Activated naive CD4-positive, alpha-beta T cell treated with anti-CD3 and anti-CD28 coated beads for 36 hours (primary cell): ENCODE data around the gene RBMS3. TPM values are rescaled to one million over a fixed set of nuclear protein-coding genes. Genes with fewer than 3 reads are reported as not detected.
"Not testable (repeated sequence)": the region's sequence is repeated elsewhere in the genome, so short reads cannot be mapped to it uniquely, and the experiment has no call there.

Experiments
- CTCF ChIA-PET: fragments of 350-600 bp; sonication (Branson Sonifier 250); formaldehyde crosslinking; loops from one replicate; lab custom pipeline; 2021; ENCODE audit warnings: antibody characterized with exemption; lab: Charles Lee
- DNase-seq: peaks from one replicate; pipeline ENCODE4 v3.0.0-alpha.2; 2020
- H3K27ac Mint-ChIP-seq: one replicate; pipeline ENCODE4 v1.8.0; 2021; ENCODE audit warnings: mild to moderate bottlenecking, mixed read lengths
- H3K27me3 Mint-ChIP-seq: one replicate; pipeline ENCODE4 v1.8.0; 2021; ENCODE audit warnings: low read depth, mixed read lengths
- H3K36me3 Mint-ChIP-seq: one replicate; pipeline ENCODE4 v1.8.0; 2021; ENCODE audit warnings: low read depth, mixed read lengths
- H3K4me1 Mint-ChIP-seq: one replicate; pipeline ENCODE4 v1.8.0; 2021; ENCODE audit warnings: low read depth, mixed read lengths
- H3K4me3 Mint-ChIP-seq: one replicate; pipeline ENCODE4 v1.8.0; 2021; ENCODE audit warnings: mild to moderate bottlenecking, moderate library complexity, mixed read lengths
- H3K9me3 Mint-ChIP-seq: one replicate; pipeline ENCODE4 v1.8.0; 2021; ENCODE audit warnings: mixed read lengths
- intact Hi-C: fragments of 100-400 bp; cut with micrococcal nuclease; formaldehyde crosslinking; loops from one replicate; pipeline ENCODE4 v1.15.1; 2023
- total RNA-seq, 2 experiments: library from RNA; stranded (reverse); gene quantifications; one replicate each; pipeline ENCODE4 v1.2.3, GENCODE V29; 2021

The RBMS3 gene
- total RNA-seq, 2 experiments from 2014 or later: 0.84 to 1.1 TPM

DNA sequence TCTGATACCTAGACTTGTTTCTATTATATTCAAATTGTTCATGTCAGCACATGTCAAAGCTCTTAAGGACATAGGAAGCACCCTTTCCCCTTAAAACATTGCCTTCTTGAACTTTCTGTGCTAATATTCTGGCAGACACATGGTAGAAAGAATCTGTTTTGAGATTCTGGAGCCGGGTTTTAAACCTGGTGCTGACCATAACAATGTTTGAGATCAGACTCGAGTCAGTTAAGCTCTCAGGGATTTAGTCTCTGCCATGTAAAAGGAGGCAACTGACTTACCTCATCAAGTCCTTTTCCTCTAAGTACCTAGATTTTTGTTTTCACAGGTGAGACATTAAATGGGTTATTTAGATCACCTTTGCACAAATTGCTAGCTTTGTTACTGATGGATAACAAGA is 38.9 kb downstream of the RBMS3 start:
- DNase-seq: no peak
- Mint-ChIP-seq H3K9me3 (no peaks in the 10 kb centered on the region), H3K4me3 (no peak overlapping the region), H3K27me3 (peaks cover 2% of the 10 kb centered on the region), H3K36me3 (no peaks in the 10 kb centered on the region), H3K27ac (no peak overlapping the region), H3K4me1 (no peaks in the 10 kb centered on the region)
- intact Hi-C loops: no loop called here
- CTCF ChIA-PET: interaction anchor here (0.7 kb wide), 1 partner anchor 28 kb away, joined by 3 read pairs; no protein-coding TSS in a partner anchor

DNA sequence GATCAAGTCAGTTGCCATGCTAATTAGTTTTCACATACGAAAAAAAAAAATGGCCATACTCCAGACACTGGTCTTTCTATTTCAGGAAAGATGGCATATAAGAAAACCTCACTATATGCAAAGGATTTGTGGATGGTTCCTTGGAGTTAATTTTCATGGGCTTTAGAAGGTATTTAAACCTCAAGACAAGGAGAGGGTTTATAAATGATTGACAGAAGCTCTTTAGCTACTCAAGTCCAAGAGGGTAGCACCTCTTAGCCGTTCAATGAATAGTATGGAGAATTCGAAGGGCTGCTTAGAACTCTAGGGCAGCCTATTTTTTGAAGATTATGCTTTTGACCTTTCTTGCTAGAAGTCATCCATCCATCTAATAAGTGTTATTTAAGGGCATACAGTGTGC is 41.7 kb downstream of the RBMS3 start:
- Mint-ChIP-seq H3K27me3 (no peaks in the 10 kb centered on the region), H3K36me3 (no peaks in the 10 kb centered on the region), H3K4me1 (no peaks in the 10 kb centered on the region), H3K27ac (no peak overlapping the region), H3K4me3 (no peak overlapping the region), H3K9me3 (no peaks in the 10 kb centered on the region)
- CTCF ChIA-PET: no interaction called here
- intact Hi-C loops: no loop called here
- no peak for DNase-seq

DNA sequence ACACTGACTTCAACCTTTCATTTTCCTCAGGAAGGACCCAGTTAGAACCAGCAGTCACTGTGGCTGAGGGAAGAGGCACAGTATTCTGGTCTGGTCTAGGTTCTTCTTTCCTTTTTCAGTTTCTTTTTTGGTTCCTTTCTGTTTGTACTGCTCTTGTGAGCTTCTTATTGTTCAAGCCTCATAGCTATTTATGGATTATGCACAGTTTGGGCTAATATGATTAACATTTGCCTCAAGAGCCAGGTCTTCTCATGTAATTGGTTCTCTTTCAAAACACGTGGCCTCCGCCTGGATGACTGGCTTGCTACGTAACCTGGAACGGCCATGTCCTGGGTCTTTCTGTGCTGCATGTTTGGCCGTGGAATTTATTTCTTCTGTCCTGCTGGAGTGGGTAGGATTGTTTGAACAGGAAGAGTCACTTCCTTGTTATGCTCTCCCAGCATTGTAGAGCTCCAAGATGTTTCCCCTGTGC is 43.3 kb downstream of the RBMS3 start:
- Mint-ChIP-seq H3K27ac (no peak overlapping the region), H3K36me3 (no peaks in the 10 kb centered on the region), H3K4me3 (no peak overlapping the region), H3K27me3 (no peaks in the 10 kb centered on the region), H3K9me3 (no peaks in the 10 kb centered on the region), H3K4me1 (no peaks in the 10 kb centered on the region)
- CTCF ChIA-PET: no interaction called here
- no peak for DNase-seq
- intact Hi-C loops: no loop called here

DNA sequence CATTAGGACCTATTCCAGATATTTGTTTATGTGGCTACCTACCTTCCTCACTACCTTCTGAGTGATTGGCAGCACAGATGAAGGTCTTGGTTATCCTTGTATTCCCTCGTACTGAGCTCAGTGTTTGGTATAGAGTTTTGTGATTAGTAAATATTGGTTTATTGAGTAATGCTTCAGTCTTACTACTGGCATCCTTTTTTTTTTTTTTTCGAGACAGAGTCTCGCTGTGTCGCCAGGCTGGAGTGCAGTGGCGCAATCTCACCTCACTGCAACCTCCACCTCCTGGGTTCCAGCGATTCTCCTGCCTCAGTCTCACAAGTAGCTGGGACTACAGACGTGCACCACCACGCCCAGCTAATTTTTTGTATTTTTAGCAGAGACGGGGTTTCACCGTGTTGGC is 45.7 kb downstream of the RBMS3 start:
- not testable (repeated sequence) for DNase-seq

DNA sequence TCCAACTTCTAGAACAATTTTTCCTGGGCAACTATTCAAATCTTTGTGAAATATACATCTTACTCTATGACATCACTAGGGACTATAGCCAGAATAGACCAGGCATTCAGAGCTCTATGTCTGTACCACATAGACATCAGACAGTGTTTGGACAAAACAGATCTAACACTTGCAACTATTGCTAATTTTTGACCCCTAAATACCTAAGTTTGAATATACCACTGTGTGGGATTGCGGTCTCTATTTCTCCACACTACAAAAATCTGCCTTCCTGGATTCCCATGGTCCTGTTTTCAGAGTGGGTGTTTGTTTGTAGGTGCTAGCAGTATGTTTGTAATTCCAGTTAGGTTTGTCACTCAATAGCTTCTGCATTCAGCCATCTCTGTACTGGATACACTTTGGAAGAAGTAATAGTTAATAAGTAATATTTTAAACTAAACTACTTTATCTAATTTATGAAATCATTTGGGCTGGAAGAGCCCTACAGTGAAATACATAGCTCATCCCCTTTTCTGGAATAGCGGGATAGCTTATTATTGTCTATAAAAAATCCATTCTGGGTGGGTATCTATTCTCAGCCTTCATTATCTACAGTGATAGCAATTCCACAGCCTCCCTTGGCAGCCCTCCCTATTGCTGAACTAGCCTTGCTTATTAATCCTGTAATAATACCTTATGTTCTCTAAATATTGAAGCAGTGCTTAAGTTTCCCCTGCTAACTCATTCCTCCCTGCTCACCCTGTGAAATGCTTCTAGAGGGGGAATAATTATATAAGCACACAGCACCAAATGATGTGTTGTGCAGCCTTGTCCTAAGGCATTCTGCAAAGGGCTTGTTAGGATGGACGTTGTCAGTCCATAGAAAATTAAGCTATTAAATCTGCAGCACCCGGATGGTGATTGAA is 49.4 kb downstream of the RBMS3 start:
- intact Hi-C loops: no loop called here
- H3K4me1 Mint-ChIP-seq: no peaks in the 10 kb centered on the region

More for the DNA sequence above, 45.7 kb downstream of the RBMS3 start:
- intact Hi-C loops, H3K36me3 Mint-ChIP-seq, H3K27ac Mint-ChIP-seq, CTCF ChIA-PET, H3K4me1 Mint-ChIP-seq, H3K9me3 Mint-ChIP-seq, H3K4me3 Mint-ChIP-seq, H3K27me3 Mint-ChIP-seq: not testable (repeated sequence)

DNA sequence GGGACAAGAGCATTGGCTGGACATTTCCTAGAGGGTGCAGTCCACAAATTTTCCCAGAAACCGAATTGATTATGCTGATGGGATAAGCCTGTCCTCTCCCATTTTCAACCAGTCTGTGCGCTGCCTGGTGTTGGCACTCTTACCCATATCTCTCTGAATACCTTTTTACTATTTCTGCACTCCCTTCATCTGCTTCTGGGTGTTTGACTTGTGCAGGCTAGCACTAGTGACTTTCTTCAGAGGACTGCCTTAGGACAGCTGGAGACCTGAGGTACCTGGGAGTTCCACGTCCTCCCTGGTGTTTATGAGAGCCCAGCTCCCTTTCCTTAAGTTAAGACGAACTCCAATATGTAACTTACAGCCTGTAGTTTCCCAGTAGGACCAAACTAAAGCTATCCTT is 50.2 kb downstream of the RBMS3 start:
- H3K4me1 Mint-ChIP-seq: no peaks in the 10 kb centered on the region
- no peaks in the 10 kb centered on the region for H3K36me3 Mint-ChIP-seq
- peaks cover 4% of the 10 kb centered on the region for H3K27me3 Mint-ChIP-seq
- no peaks in the 10 kb centered on the region for H3K9me3 Mint-ChIP-seq
- DNase-seq: no peak
- intact Hi-C loops: no loop called here
- H3K4me3 Mint-ChIP-seq: no peak overlapping the region
- H3K27ac Mint-ChIP-seq: no peak overlapping the region
- CTCF ChIA-PET: no interaction called here

More for the DNA sequence above, 49.4 kb downstream of the RBMS3 start:
- CTCF ChIA-PET: no interaction called here
- Mint-ChIP-seq H3K27me3 (peaks cover 4% of the 10 kb centered on the region), H3K9me3 (no peaks in the 10 kb centered on the region), H3K27ac (no peak overlapping the region), H3K36me3 (no peaks in the 10 kb centered on the region), H3K4me3 (no peak overlapping the region)
- no peak for DNase-seq

DNA sequence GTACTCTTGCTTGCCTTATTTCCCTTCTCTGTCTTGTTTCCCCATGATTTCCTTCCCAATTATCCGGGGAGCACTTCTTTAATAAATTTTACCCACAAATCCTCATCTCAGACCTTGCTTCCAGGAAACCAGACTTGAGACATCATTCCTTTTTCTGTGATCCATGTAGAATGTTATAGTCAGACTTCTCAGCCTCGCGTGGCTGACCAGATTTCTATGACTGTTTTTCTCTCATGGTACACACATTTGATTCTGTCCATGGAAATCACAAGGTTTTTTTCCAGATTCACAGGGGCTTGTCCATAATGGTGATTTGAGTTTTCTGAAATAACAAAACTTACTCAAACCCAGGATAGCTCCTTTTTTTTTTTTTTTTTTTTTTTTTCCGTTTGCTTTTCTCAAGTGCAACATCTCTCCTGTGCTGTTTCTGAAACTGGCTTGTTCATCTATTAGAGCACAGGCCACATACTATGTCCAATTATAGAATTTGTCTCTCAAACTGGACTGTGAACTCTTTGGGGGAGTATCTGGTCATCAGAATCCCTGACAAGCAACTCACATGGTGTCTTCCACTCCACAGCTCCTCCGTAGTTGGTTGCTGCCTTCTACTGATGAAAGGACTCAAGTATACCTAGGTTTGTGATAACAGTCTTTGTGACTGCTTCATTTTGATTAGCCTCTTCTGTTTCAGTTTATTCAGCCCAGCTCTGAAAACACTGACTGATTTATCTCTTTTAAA is 50.8 kb downstream of the RBMS3 start:
- Mint-ChIP-seq H3K4me3 (no peak overlapping the region), H3K27me3 (peaks cover 4% of the 10 kb centered on the region), H3K9me3 (no peaks in the 10 kb centered on the region), H3K4me1 (no peaks in the 10 kb centered on the region), H3K36me3 (no peaks in the 10 kb centered on the region), H3K27ac (no peak overlapping the region)
- CTCF ChIA-PET: no interaction called here
- intact Hi-C loops: no loop called here
- no peak for DNase-seq

DNA sequence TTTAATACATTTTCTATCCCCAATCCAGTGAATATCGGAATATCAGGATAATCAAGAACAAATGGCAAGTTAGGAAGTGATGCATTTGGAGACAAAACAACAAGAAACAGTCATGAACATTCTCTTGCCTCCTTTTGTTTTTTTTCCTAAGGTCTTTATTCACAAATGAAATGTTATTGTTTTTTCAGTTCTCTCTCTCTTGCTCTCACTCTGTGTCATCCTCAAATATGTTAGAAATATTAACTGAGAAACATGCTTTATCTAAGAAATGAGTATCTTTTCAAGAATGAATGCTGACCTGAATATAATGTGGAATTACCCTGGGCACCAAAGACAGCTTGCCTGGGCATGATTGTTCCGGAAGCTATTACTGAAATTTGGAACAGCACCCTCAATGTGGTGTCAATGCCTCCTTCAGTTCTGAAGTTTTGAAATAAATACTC is 51.3 kb downstream of the RBMS3 start:
- Mint-ChIP-seq H3K36me3 (no peaks in the 10 kb centered on the region), H3K27me3 (peaks cover 4% of the 10 kb centered on the region), H3K27ac (no peak overlapping the region), H3K9me3 (no peaks in the 10 kb centered on the region), H3K4me3 (no peak overlapping the region), H3K4me1 (no peaks in the 10 kb centered on the region)
- no peak for DNase-seq
- intact Hi-C loops: no loop called here
- CTCF ChIA-PET: no interaction called here

DNA sequence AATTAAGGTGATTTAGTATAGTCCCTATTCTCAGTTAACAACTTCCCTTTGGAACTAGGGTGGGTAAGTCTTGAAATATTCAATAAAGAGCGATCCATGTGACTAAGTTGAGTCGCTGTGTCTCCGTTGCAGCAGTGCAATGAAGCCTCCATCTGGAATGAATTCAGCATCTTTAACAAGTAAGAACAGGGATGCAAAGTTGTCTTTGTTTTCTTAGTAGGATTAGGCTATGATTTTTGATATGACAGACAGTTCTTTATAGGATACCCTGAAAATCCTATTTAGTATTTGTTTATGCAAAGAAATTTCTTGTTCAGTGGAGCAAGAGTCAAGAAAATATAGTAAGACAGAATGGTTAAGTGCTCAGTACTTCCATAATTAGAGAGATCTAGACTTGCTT is 52.7 kb downstream of the RBMS3 start:
- CTCF ChIA-PET: no interaction called here
- Mint-ChIP-seq H3K4me1 (no peaks in the 10 kb centered on the region), H3K27ac (no peak overlapping the region), H3K36me3 (no peaks in the 10 kb centered on the region), H3K4me3 (no peak overlapping the region), H3K27me3 (peaks cover 4% of the 10 kb centered on the region), H3K9me3 (no peaks in the 10 kb centered on the region)
- DNase-seq: no peak
- intact Hi-C loops: no loop called here

DNA sequence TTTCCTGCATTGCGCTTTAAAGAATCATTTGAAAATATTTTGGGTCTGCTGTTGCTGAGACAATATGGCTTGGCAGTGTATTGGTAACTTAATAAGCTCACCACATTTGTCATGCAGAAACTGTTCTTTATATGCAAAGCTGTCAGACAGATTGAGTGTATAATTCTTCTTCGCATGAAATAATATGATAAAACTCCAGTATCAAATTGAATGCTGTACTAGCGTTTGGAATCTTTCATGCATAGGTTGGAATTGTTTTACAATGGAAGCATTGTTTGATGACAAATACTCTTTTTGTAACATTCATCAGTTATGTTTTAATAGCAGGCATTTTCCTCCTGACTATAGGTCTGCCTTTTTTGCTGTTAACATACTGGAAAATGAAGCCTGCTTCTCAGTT is 53.8 kb downstream of the RBMS3 start:
- Mint-ChIP-seq H3K27me3 (peaks cover 4% of the 10 kb centered on the region), H3K27ac (no peak overlapping the region), H3K9me3 (no peaks in the 10 kb centered on the region), H3K4me1 (no peaks in the 10 kb centered on the region), H3K36me3 (no peaks in the 10 kb centered on the region), H3K4me3 (no peak overlapping the region)
- CTCF ChIA-PET: interaction anchor here (0.6 kb wide), 1 partner anchor 318 kb away, joined by 4 read pairs; no protein-coding TSS in a partner anchor
- no peak for DNase-seq
- intact Hi-C loops: no loop called here

DNA sequence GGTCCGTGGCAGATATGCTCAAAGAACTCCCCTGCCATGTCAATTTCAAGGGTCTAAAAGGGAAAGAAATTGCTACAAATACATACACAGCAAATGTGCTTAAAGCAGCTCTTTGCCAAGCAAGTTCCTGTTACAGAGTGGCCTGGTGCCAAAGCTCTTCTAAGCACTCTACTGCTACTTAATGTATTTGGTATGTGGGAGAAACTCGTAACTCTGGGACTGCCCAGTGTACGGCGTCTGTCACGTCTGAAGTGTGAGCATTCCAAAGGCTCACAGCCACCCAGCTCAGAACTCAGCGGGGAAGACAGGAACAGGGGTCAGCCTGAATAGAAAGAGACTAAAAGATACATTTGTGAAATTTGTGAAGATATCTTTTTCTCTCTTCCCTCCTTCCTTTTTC is 54.6 kb downstream of the RBMS3 start:
- no peak for DNase-seq
- CTCF ChIA-PET: no interaction called here
- intact Hi-C loops: no loop called here
- Mint-ChIP-seq H3K36me3 (no peaks in the 10 kb centered on the region), H3K4me3 (no peak overlapping the region), H3K27me3 (peaks cover 4% of the 10 kb centered on the region), H3K9me3 (no peaks in the 10 kb centered on the region), H3K4me1 (no peaks in the 10 kb centered on the region), H3K27ac (no peak overlapping the region)

DNA sequence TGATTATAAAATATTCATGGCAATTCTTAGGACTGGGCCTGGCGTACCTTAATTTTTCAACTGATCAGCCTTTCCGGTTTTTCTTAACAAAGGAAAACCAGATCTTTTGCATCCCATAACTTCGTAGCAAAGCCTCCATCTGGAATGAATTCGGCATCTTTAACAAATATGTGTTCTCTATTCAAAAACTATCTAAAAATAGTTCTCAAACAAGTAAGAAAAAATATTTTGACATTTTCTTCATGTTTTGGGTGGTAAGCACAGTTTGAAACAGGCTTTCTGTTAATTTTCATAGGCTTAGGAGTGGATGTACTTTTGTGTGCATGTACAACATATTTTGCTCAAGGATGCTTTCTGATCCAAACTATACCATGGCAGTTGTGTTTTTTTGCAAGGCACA is 55.1 kb downstream of the RBMS3 start:
- no peaks in the 10 kb centered on the region for H3K36me3 Mint-ChIP-seq
- no peak overlapping the region for H3K4me3 Mint-ChIP-seq
- H3K27ac Mint-ChIP-seq: no peak overlapping the region
- H3K9me3 Mint-ChIP-seq: no peaks in the 10 kb centered on the region
- CTCF ChIA-PET: no interaction called here
- H3K27me3 Mint-ChIP-seq: peaks cover 4% of the 10 kb centered on the region
- H3K4me1 Mint-ChIP-seq: no peaks in the 10 kb centered on the region
- no peak for DNase-seq
- intact Hi-C loops: no loop called here
